ENCODE results near the gene CCDC146. TPM values are rescaled to one million over a fixed set of nuclear protein-coding genes. Genes with fewer than 3 reads are reported as not detected.
A peak's percentile ranks its signal among the peaks of the same experiment; 100 is the strongest.
"Not testable (repeated sequence)": the region's sequence is repeated elsewhere in the genome, so short reads cannot be mapped to it uniquely, and the experiment has no call there.

The CCDC146 gene
- total RNA-seq, 1 experiment from 2014 or later = 1.4 TPM

GRCh38 chr7:77174418-77174817 is 52.0 kb downstream of the CCDC146 start:
- DNase-seq, H3K4me3 ChIP-seq, H3K4me1 ChIP-seq: not testable (repeated sequence)

GRCh38 chr7:77175274-77175800 is 52.9 kb downstream of the CCDC146 start:
- H3K9me3 ChIP-seq (replicated peaks); DNase-seq: not testable (repeated sequence)

More at GRCh38 chr7:77174418-77174817, 52.0 kb downstream of the CCDC146 start:
- not testable (repeated sequence) for H3K27me3 ChIP-seq; H3K9me3 ChIP-seq (replicated peaks); H3K36me3 ChIP-seq; H3K27ac ChIP-seq

GRCh38 chr7:77177321-77177904 is 55.0 kb downstream of the CCDC146 start:
- H3K27me3 ChIP-seq = not testable (repeated sequence)

More at GRCh38 chr7:77175274-77175800, 52.9 kb downstream of the CCDC146 start:
- H3K27me3 ChIP-seq, H3K4me3 ChIP-seq, H3K4me1 ChIP-seq, H3K36me3 ChIP-seq, H3K27ac ChIP-seq: not testable (repeated sequence)

GRCh38 chr7:77178024-77178423 is 55.6 kb downstream of the CCDC146 start:
- DNase-seq; H3K4me1 ChIP-seq; H3K27me3 ChIP-seq; H3K36me3 ChIP-seq; H3K4me3 ChIP-seq; H3K27ac ChIP-seq; H3K9me3 ChIP-seq (replicated peaks): not testable (repeated sequence)

More at GRCh38 chr7:77177321-77177904, 55.0 kb downstream of the CCDC146 start:
- not testable (repeated sequence) for H3K9me3 ChIP-seq (replicated peaks); H3K4me3 ChIP-seq; H3K4me1 ChIP-seq; DNase-seq; H3K36me3 ChIP-seq; H3K27ac ChIP-seq

- H3K4me1 ChIP-seq = no peaks in the 10 kb centered on the region
- DNase-seq = no peak
Observed at GRCh38 chr7:77181015-77181595, 58.7 kb downstream of the CCDC146 start.

GRCh38 chr7:77181734-77182133 is 59.3 kb downstream of the CCDC146 start:
- Histone ChIP-seq H3K27ac (no peak overlapping the region), H3K27me3 (0 out of 2 replicates have a peak, but pooled peaks cover 2% of the 10 kb centered on the region), H3K9me3 (replicated peaks) (no peaks in the 10 kb centered on the region), H3K4me3 (no peak overlapping the region), H3K4me1 (no peaks in the 10 kb centered on the region), H3K36me3 (no peaks in the 10 kb centered on the region)
- DNase-seq = no peak

More at GRCh38 chr7:77181015-77181595, 58.7 kb downstream of the CCDC146 start:
- 0 out of 2 replicates have a peak, but pooled peaks cover 2% of the 10 kb centered on the region for H3K27me3 ChIP-seq
- H3K36me3 ChIP-seq = no peaks in the 10 kb centered on the region
- no peaks in the 10 kb centered on the region for H3K9me3 ChIP-seq (replicated peaks)
- H3K27ac ChIP-seq = no peak overlapping the region
- no peak overlapping the region for H3K4me3 ChIP-seq

- no peak for DNase-seq
- Histone ChIP-seq H3K27ac (no peak overlapping the region), H3K27me3 (0 out of 2 replicates have a peak, but pooled peaks cover 2% of the 10 kb centered on the region), H3K36me3 (no peaks in the 10 kb centered on the region), H3K9me3 (replicated peaks) (no peaks in the 10 kb centered on the region), H3K4me1 (no peaks in the 10 kb centered on the region), H3K4me3 (no peak overlapping the region)
Observed at GRCh38 chr7:77182261-77182660, 59.8 kb downstream of the CCDC146 start.

GRCh38 chr7:77184463-77184862 is 62.0 kb downstream of the CCDC146 start:
- no peaks in the 10 kb centered on the region for H3K4me1 ChIP-seq
- no peaks in the 10 kb centered on the region for H3K9me3 ChIP-seq (replicated peaks)
- no peak overlapping the region for H3K27ac ChIP-seq
- DNase-seq = no peak
- no peaks in the 10 kb centered on the region for H3K36me3 ChIP-seq
- no peak overlapping the region for H3K4me3 ChIP-seq
- H3K27me3 ChIP-seq = 0 out of 2 replicates have a peak, but pooled peaks cover 1% of the 10 kb centered on the region

GRCh38 chr7:77184990-77185389 is 62.6 kb downstream of the CCDC146 start:
- Histone ChIP-seq H3K9me3 (replicated peaks) (no peaks in the 10 kb centered on the region), H3K27me3 (no peaks in the 10 kb centered on the region), H3K36me3 (no peaks in the 10 kb centered on the region), H3K27ac (no peak overlapping the region), H3K4me3 (no peak overlapping the region), H3K4me1 (no peaks in the 10 kb centered on the region)
- DNase-seq = no peak

GRCh38 chr7:77185866-77186265 is 63.5 kb downstream of the CCDC146 start:
- no peaks in the 10 kb centered on the region for H3K9me3 ChIP-seq (replicated peaks)
- H3K4me1 ChIP-seq = no peaks in the 10 kb centered on the region
- H3K27ac ChIP-seq = no peak overlapping the region
- H3K36me3 ChIP-seq = no peaks in the 10 kb centered on the region
- DNase-seq = no peak
- no peak overlapping the region for H3K4me3 ChIP-seq
- H3K27me3 ChIP-seq = no peaks in the 10 kb centered on the region

- no peaks in the 10 kb centered on the region for H3K27me3 ChIP-seq
- no peak for DNase-seq
- no peaks in the 10 kb centered on the region for H3K4me1 ChIP-seq
- H3K4me3 ChIP-seq = no peak overlapping the region
- no peaks in the 10 kb centered on the region for H3K36me3 ChIP-seq
- no peak overlapping the region for H3K27ac ChIP-seq
- H3K9me3 ChIP-seq (replicated peaks) = no peaks in the 10 kb centered on the region
Observed at GRCh38 chr7:77188731-77189437, 66.5 kb downstream of the CCDC146 start.

GRCh38 chr7:77197141-77197540 is 74.7 kb downstream of the CCDC146 start:
- Histone ChIP-seq H3K4me1 (peaks cover 7% of the 10 kb centered on the region), H3K9me3 (replicated peaks) (no peaks in the 10 kb centered on the region), H3K27me3 (no peaks in the 10 kb centered on the region), H3K27ac (no peak overlapping the region), H3K36me3 (no peaks in the 10 kb centered on the region), H3K4me3 (no peak overlapping the region)
- no peak for DNase-seq

- Histone ChIP-seq H3K4me1 (peaks cover 13% of the 10 kb centered on the region), H3K36me3 (no peaks in the 10 kb centered on the region), H3K27ac (peak within 1 kb of the TSS; percentile 75), H3K9me3 (replicated peaks) (no peaks in the 10 kb centered on the region), H3K27me3 (no peaks in the 10 kb centered on the region), H3K4me3 (peak within 1 kb of the TSS; percentile 58)
- DNase-seq = peak; percentile 90 to 93
Observed at GRCh38 chr7:77199013-77199966, 76.9 kb downstream of the CCDC146 start, which contains the start of gene FGL2. Gene FGL2, minus strand, starts transcription at chr7:77199819. Its CDS starts 26 bp downstream, at chr7:77199793.

GRCh38 chr7:77200542-77200941 is 78.1 kb downstream of the CCDC146 start:
- no peak for DNase-seq
- Histone ChIP-seq H3K9me3 (replicated peaks) (no peaks in the 10 kb centered on the region), H3K36me3 (no peaks in the 10 kb centered on the region), H3K27ac (no peak overlapping the region), H3K27me3 (no peaks in the 10 kb centered on the region), H3K4me1 (peaks cover 13% of the 10 kb centered on the region), H3K4me3 (no peak overlapping the region)

All from SJCRH30 (cell line).